Measurements from ENCODE around the gene SLC25A51.

The SLC25A51 gene

GRCh38 chr9:37935096-37935495, 31.2 kb upstream of the SLC25A51 start:
- Mint-ChIP-seq H3K4me1 (peaks cover 46% of the 10 kb centered on the region), H3K9me3 (peaks cover 2% of the 10 kb centered on the region), H3K27me3 (ENCODE audit: low read depth) (peaks cover 6% of the 10 kb centered on the region), H3K27ac (peak overlapping the region in 1 of 3 experiments; percentile 47), H3K36me3 (ENCODE audit: low read depth) (peaks cover 8% of the 10 kb centered on the region), H3K4me3 (no peak overlapping the region)
- TF ChIP-seq, protein P1, sequence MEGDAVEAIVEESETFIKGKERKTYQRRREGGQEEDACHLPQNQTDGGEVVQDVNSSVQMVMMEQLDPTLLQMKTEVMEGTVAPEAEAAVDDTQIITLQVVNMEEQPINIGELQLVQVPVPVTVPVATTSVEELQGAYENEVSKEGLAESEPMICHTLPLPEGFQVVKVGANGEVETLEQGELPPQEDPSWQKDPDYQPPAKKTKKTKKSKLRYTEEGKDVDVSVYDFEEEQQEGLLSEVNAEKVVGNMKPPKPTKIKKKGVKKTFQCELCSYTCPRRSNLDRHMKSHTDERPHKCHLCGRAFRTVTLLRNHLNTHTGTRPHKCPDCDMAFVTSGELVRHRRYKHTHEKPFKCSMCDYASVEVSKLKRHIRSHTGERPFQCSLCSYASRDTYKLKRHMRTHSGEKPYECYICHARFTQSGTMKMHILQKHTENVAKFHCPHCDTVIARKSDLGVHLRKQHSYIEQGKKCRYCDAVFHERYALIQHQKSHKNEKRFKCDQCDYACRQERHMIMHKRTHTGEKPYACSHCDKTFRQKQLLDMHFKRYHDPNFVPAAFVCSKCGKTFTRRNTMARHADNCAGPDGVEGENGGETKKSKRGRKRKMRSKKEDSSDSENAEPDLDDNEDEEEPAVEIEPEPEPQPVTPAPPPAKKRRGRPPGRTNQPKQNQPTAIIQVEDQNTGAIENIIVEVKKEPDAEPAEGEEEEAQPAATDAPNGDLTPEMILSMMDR (IDR thresholded peaks at IDR 0.05; ENCODE audit: unreplicated experiment in 3 of 3) = no peak

- peaks cover 5% of the 10 kb centered on the region for H3K9me3 Mint-ChIP-seq
- H3K4me1 Mint-ChIP-seq = peaks cover 17% of the 10 kb centered on the region
- H3K27ac Mint-ChIP-seq = no peak overlapping the region
- TF ChIP-seq, protein P1 (IDR thresholded peaks at IDR 0.05; ENCODE audit: unreplicated experiment in 3 of 3) = no peak
- no peak overlapping the region for H3K4me3 Mint-ChIP-seq
- H3K27me3 Mint-ChIP-seq (ENCODE audit: low read depth) = peaks cover 3% of the 10 kb centered on the region
- peaks cover 15% of the 10 kb centered on the region for H3K36me3 Mint-ChIP-seq (ENCODE audit: low read depth)
These were observed 27.7 kb upstream of the SLC25A51 start for GRCh38 chr9:37931592-37931991.

DNA sequence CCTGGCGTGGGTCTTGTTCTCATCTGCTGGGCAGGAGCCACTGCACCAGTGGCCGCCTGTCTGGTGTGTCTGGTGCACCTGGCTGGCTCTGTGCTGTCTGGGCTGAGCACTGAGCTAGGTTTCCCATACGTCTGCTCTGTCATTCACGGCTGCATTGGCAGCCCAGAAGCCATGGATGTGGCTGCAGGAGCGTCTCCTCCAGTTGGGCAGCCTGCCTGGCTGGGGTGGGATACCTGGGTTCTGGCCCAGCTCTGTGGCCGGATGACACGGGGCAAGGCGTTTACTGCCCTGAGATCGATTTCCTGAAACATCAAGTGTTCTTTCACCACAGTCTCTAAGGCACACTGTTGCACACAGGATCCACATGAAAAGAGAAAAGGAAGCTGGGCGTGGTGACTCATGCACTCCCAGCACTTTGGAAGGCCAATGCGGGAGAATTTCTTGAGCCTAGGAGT, 25.5 kb upstream of the SLC25A51 start:
- H3K27me3 Mint-ChIP-seq (ENCODE audit: low read depth) = no peaks in the 10 kb centered on the region

DNA sequence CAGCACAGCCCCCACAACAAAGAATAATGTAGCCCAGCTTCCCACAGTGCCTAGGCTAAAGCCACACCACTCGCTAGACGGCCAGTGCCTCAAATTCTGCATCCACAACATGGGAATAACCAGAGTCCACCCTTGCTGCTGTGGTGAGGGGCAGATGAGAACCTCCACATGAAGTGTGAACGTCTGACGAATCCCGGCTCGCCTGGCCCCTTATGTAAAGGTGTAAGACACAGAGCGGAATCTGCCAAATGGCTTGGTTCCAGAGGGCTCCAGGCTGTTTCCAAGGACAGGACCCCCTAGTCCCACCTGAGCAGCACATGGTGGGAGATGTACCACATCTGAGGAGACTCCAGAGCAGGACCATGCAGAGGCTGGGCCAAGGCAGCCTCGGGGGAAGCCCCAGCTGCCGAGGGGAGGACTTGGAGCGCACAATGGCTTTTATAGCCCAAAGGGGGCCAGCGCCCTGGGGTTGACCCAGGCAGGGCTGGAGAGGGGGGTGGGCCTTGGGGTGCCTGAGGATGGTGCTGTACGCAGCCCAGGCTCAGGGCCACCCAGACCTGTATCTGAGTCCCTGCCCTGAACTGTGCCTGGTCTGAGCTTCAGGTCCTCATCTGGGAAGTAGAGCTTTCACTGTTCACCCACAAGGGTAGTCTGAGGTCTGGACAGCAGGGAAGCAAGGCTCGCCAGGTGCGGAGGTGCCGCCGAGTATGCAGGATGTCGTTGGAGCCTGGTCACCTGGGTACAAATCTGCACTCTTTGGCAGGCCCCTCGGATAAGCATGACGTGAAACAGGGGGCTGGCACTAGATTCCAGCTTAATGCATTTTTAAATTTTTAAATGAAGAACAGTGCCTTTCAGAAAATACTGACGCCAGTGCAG, 24.9 kb upstream of the SLC25A51 start:
- H3K36me3 Mint-ChIP-seq (ENCODE audit: low read depth) = peaks cover 15% of the 10 kb centered on the region
- peak overlapping the region in 1 of 3 experiments; percentile 57 for H3K27ac Mint-ChIP-seq
- no peaks in the 10 kb centered on the region for H3K27me3 Mint-ChIP-seq (ENCODE audit: low read depth)
- TF ChIP-seq, protein P1 (IDR thresholded peaks at IDR 0.05; ENCODE audit: unreplicated experiment in 3 of 3) = no peak
- no peak overlapping the region for H3K4me3 Mint-ChIP-seq
- H3K9me3 Mint-ChIP-seq = peaks cover 5% of the 10 kb centered on the region
- peaks cover 14% of the 10 kb centered on the region for H3K4me1 Mint-ChIP-seq

More for the DNA sequence above, 25.5 kb upstream of the SLC25A51 start:
- H3K27ac Mint-ChIP-seq = no peak overlapping the region
- TF ChIP-seq, protein P1 (IDR thresholded peaks at IDR 0.05; ENCODE audit: unreplicated experiment in 3 of 3) = no peak
- peaks cover 15% of the 10 kb centered on the region for H3K36me3 Mint-ChIP-seq (ENCODE audit: low read depth)
- H3K4me3 Mint-ChIP-seq = no peak overlapping the region
- H3K4me1 Mint-ChIP-seq = peaks cover 11% of the 10 kb centered on the region
- H3K9me3 Mint-ChIP-seq = peaks cover 5% of the 10 kb centered on the region

- peaks cover 15% of the 10 kb centered on the region for H3K36me3 Mint-ChIP-seq (ENCODE audit: low read depth)
- H3K27me3 Mint-ChIP-seq (ENCODE audit: low read depth) = no peaks in the 10 kb centered on the region
- peak overlapping the region in 2 of 3 experiments; percentile 55 to 57 for H3K27ac Mint-ChIP-seq
- peaks cover 21% of the 10 kb centered on the region for H3K4me1 Mint-ChIP-seq
- H3K9me3 Mint-ChIP-seq = peaks cover 5% of the 10 kb centered on the region
- H3K4me3 Mint-ChIP-seq = no peak overlapping the region
- TF ChIP-seq, protein P1 (IDR thresholded peaks at IDR 0.05; ENCODE audit: unreplicated experiment in 3 of 3) = no peak
These were observed 23.9 kb upstream of the SLC25A51 start for GRCh38 chr9:37927601-37928551.
